AG10803 (cell line): ENCODE measurements around the gene FRAS1.
"Not testable (repeated sequence)": the region's sequence is repeated elsewhere in the genome, so short reads cannot be mapped to it uniquely, and the experiment has no call there.

Experiments
- DNase-seq: peaks from one replicate; pipeline ENCODE4 v3.0.0; 2010; ENCODE audit warnings: low read depth
- H3K4me3 ChIP-seq: 2 replicates; pipeline ENCODE4 v1.5.1; 2011; ENCODE audit warnings: mild to moderate bottlenecking, low read length, control low read depth
- CTCF ChIP-seq: conservative IDR thresholded peaks from 2 replicates; pipeline ENCODE4 v1.5.1; 2011; ENCODE audit warnings: mild to moderate bottlenecking, low read length, control low read depth, inconsistent platforms

Gene FRAS1

DNA sequence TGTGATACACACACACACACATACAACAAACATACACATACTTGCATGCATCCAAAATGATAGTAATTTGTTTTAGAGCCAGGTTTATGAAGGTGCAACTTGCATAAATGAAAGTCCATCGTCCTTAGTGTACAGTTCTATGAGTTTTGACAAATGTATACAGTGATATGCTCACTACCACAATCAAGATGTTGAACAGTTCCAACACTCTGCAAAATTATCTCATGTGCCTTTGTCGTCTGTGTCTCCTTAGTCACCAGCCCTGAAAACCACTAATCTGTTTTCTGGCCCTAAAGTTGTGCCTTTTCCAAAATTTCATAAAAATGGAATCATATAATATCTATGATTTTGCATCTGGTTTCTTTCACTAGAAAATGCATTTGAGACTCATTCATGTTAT lies 426.7 kb downstream of the FRAS1 start:
- no peak for TF ChIP-seq CTCF
- no peak overlapping the region for H3K4me3 ChIP-seq
- no peak for DNase-seq

DNA sequence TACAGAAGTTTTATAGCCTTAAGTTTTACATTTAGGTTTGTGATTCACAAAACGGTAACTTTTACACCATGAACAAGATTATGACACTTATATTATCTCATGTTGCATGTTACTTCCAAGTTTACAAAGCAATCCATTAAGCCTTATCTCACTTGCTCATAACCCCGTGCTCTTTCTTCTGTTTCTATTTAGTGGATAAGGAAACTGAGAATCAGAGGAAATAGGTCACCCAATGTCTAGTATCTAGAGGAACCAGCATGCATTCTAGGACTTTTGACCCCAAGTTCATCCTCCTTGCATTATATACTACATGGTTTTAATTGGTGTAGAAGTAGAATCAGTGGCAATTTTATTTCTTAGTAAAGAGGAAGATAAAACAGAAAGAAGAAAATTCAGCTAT lies 427.5 kb downstream of the FRAS1 start:
- H3K4me3 ChIP-seq: no peak overlapping the region
- TF ChIP-seq CTCF: no peak
- DNase-seq: no peak

- no peak for TF ChIP-seq CTCF
Measured at GRCh38 chr4:78493731-78494130, 436.6 kb downstream of the FRAS1 start.

DNA sequence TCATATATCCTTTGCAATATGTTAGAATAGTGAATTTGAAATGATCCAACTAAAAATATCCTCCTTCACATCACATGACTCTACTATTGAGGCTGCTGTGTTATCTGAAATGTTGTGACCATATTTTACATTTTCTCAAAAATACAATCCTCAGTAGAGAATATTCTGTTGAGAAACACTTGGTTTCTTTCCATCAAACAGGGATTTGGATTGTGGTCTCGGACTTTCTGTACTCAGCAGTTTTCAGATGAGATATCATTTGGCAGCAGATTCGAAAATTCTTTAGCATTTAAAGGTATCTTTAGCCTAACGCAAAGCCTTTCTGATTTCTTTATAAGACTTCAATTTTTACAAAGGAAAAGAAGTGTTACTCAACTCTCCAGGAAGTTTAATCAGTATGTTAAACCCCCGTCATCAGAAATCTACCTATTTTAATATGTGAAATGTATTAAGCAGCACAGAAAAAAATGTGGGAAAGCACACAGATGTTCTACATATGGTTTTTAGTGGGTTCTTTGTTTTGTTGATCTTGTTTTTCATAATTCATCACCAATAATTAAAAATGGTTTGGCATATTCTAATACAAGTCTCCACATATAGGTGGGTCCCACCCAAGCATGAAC lies 439.0 kb downstream of the FRAS1 start:
- H3K4me3 ChIP-seq: no peak overlapping the region
- no peak for DNase-seq
- TF ChIP-seq CTCF: no peak

More at GRCh38 chr4:78493731-78494130, 436.6 kb downstream of the FRAS1 start:
- no peak for DNase-seq
- H3K4me3 ChIP-seq: no peak overlapping the region

GRCh38 chr4:78506260-78506659 lies 449.1 kb downstream of the FRAS1 start:
- not testable (repeated sequence) for DNase-seq, H3K4me3 ChIP-seq

GRCh38 chr4:78509043-78509442 lies 451.9 kb downstream of the FRAS1 start:
- no peak overlapping the region for H3K4me3 ChIP-seq
- TF ChIP-seq CTCF: no peak
- no peak for DNase-seq

GRCh38 chr4:78510108-78510507 lies 453.0 kb downstream of the FRAS1 start:
- TF ChIP-seq CTCF: no peak
- H3K4me3 ChIP-seq: no peak overlapping the region
- no peak for DNase-seq

- no peak for TF ChIP-seq CTCF
- no peak overlapping the region for H3K4me3 ChIP-seq
- no peak for DNase-seq
Measured at GRCh38 chr4:78510681-78511080, 453.6 kb downstream of the FRAS1 start.
